PC-3 (cell line): ENCODE data around the gene KCNG1. TPM values are rescaled to one million over a fixed set of nuclear protein-coding genes. Genes with fewer than 3 reads are reported as not detected.

ENCODE experiments used
- ATAC-seq: fragments of 200-7000 bp; cut with Tn5 transposase; 2 replicates; pipeline ENCODE4 v1.9.1; 2020; ENCODE audit warnings: mild to moderate bottlenecking, moderate library complexity
- BruUV-seq: library from RNA; stranded (reverse); fragments of 400-500 nt; replicated peaks from 2 replicates; lab custom pipeline; 2021; lab: Mats Ljungman, UMichigan
- CTCF ChIA-PET: fragments of 300-600 bp; sonication (Branson Sonifier 250); formaldehyde crosslinking; loops from one replicate; lab custom pipeline; 2022; ENCODE audit warnings: antibody characterized with exemption; lab: Charles Lee
- POLR2A ChIA-PET: fragments of 300-600 bp; sonication (Branson Sonifier 250); formaldehyde crosslinking; loops from one replicate; lab custom pipeline; 2022; ENCODE audit warnings: antibody characterized with exemption; ENCODE audit not compliant: unreplicated experiment; lab: Charles Lee
- DNase-seq: peaks from one replicate; pipeline ENCODE4 v3.0.0-alpha.2; 2015
- H2AFZ ChIP-seq: fragments of 300-600 bp; sonication (generic); 2 replicates; pipeline ENCODE4 v1.6.0; 2016; ENCODE audit warnings: antibody characterized with exemption, low read length
- H3F3A ChIP-seq: fragments of 300-600 bp; sonication (generic); one replicate; pipeline ENCODE4 v1.6.0; 2017; ENCODE audit warnings: antibody characterized with exemption, low read length, control low read depth, mild to moderate bottlenecking; ENCODE audit not compliant: unreplicated experiment
- H3K27ac ChIP-seq: fragments of 300-600 bp; sonication (generic); 2 replicates; pipeline ENCODE4 v1.5.1; 2016; ENCODE audit warnings: mild to moderate bottlenecking, low read length
- H3K27me3 ChIP-seq: fragments of 300-600 bp; sonication (generic); 2 replicates; pipeline ENCODE4 v1.6.1; 2016; ENCODE audit warnings: low read length, mixed read lengths
- H3K36me3 ChIP-seq: fragments of 300-600 bp; sonication (generic); 2 replicates; pipeline ENCODE4 v1.6.1; 2016; ENCODE audit warnings: low read depth, mixed run types, low read length, mixed read lengths
- H3K4me1 ChIP-seq: fragments of 300-600 bp; sonication (generic); 2 replicates; pipeline ENCODE4 v1.5.1; 2016; ENCODE audit warnings: low read length; ENCODE audit not compliant: insufficient read depth
- H3K4me2 ChIP-seq: fragments of 300-600 bp; sonication (generic); 2 replicates; pipeline ENCODE4 v1.6.0; 2016; ENCODE audit warnings: low read length
- H3K4me3 ChIP-seq: fragments of 300-600 bp; sonication (generic); 2 replicates; pipeline ENCODE4 v1.5.1; 2016; ENCODE audit warnings: mild to moderate bottlenecking, low read length, mixed read lengths
- H3K79me2 ChIP-seq: fragments of 300-600 bp; sonication (generic); 2 replicates; pipeline ENCODE4 v1.6.1; 2017; ENCODE audit warnings: low read length, mixed read lengths
- H3K9ac ChIP-seq: fragments of 300-600 bp; sonication (generic); 2 replicates; pipeline ENCODE4 v1.6.0; 2016; ENCODE audit warnings: mild to moderate bottlenecking, low read length
- H3K9me2 ChIP-seq: fragments of 300-600 bp; sonication (generic); replicated peaks from 2 replicates; pipeline ENCODE4 v1.6.1; 2016; ENCODE audit warnings: mixed run types, low read length, mixed read lengths
- H3K9me3 ChIP-seq: fragments of 300-600 bp; sonication (generic); 2 replicates; pipeline ENCODE4 v1.6.1; 2016; ENCODE audit warnings: low read length, mixed read lengths
- H4K20me1 ChIP-seq: fragments of 300-600 bp; sonication (generic); 2 replicates; pipeline ENCODE4 v1.6.1; 2016; ENCODE audit warnings: low read length, mixed read lengths
- CTCF ChIP-seq: fragments of 300-600 bp; sonication (generic); conservative IDR thresholded peaks from 2 replicates; pipeline ENCODE4 v1.5.1; 2017; ENCODE audit warnings: antibody characterized with exemption, low read depth, mild to moderate bottlenecking, low read length
- EZH2 ChIP-seq: fragments of 300-600 bp; sonication (generic); IDR thresholded peaks from one replicate; pipeline ENCODE4 v1.6.1; 2017; ENCODE audit warnings: antibody characterized with exemption, mild to moderate bottlenecking, low read length; ENCODE audit not compliant: unreplicated experiment
- EZH2phosphoT487 ChIP-seq: fragments of 300-600 bp; sonication (generic); IDR thresholded peaks from 2 replicates; pipeline ENCODE4 v1.6.1; 2018; ENCODE audit warnings: mild to moderate bottlenecking, antibody characterized with exemption, low read length, borderline replicate concordance
- intact Hi-C: fragments of 100-400 bp; cut with micrococcal nuclease; formaldehyde crosslinking; loops from 2 replicates; pipeline ENCODE4 v1.9.0; 2023
- total RNA-seq: library from RNA; depleted of rRNA; stranded (reverse); fragments of >200 nt; gene quantifications from 2 replicates; pipeline ENCODE4 v1.2.3, GENCODE V29; 2014

Gene KCNG1
- total RNA-seq, 1 experiment from 2014 or later: 61.5 TPM

GRCh38 chr20:51020657-51021056 is 2.2 kb downstream of the KCNG1 start:
- Histone ChIP-seq H3K4me2 (peak overlapping the region; percentile 93; the same call in 1 of the 2 replicates), H3K79me2 (peaks cover 10% of the 10 kb centered on the region), H3K27me3 (no peaks in the 10 kb centered on the region), H3K36me3 (no peaks in the 10 kb centered on the region), H4K20me1 (no peaks in the 10 kb centered on the region), H3K9me3 (no peaks in the 10 kb centered on the region), H3K4me3 (no peak overlapping the region; the same call in 1 of the 2 replicates), H3K9ac (no peak overlapping the region), H3K27ac (no peak overlapping the region), H3F3A (no peaks in the 10 kb centered on the region), H3K9me2 (no peaks in the 10 kb centered on the region), H2AFZ (no peak overlapping the region), H3K4me1 (peaks cover 21% of the 10 kb centered on the region)
- no TSS peak for BruUV-seq
- no peak for TF ChIP-seq EZH2
- no peak for TF ChIP-seq EZH2phosphoT487
- no peak for TF ChIP-seq CTCF
- intact Hi-C loops: loop anchor here (5.0 to 10.0 kb wide), 2 partner anchors 104 to 202 kb away; no protein-coding TSS in a partner anchor
- ChIA-PET CTCF (no interaction called here), POLR2A (no interaction called here)
- no peak for DNase-seq
- ATAC-seq: no peak

DNA sequence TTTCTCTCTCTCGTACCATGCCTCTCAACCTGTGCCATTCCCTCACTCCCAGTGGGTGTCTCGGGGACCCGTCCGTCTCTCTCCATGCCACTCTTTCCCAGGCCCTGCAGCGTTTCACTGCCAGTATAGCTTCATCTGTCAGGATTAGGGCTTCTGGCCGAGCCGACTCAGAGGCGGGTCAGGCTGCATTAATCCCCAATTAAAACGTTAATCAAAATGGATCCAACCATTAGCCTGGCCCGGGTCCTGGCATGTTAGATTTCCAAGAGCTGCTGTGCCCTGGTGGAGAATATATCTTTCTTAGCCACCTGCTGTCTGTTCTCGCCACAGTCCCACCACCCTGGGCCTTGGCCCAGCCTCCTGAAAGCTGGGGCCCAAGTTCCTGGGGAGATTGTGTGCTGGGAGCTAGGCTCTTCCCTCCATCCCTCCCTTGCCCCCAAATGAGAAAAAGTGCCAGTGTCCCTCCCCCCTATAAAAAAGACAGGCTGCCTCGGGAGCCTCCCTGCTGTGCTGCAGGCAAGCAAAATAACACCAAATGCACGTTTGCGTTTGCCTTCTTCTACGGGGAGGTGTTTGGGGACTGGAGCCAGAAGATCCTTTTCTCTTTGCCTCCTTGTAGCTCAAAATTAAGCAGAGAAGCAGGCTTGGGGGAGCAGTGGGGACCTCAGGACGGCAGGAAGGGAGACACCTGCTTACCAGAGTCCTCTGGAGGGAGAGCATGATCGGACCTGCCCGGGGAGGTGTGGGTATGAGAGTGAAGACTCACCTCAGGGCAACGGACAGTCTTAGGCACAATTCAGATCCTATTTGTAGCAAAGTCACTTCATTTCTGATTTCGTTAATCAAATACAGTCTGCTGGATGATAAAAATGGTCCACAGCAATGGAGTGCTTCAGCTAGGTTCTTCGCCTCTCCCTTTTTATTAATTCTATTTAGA is 3.0 kb downstream of the KCNG1 start:
- intact Hi-C loops: loop anchor here (5.0 to 10.0 kb wide), 2 partner anchors 105 to 202 kb away; no protein-coding TSS in a partner anchor
- TF ChIP-seq EZH2phosphoT487 (no peak), EZH2 (no peak), CTCF (no peak)
- H3K9me3 ChIP-seq: no peaks in the 10 kb centered on the region
- no peaks in the 10 kb centered on the region for H3F3A ChIP-seq
- H3K36me3 ChIP-seq: no peaks in the 10 kb centered on the region
- no peaks in the 10 kb centered on the region for H3K27me3 ChIP-seq
- BruUV-seq: no TSS peak
- no peak for DNase-seq
- H3K4me3 ChIP-seq: no peak overlapping the region
- ChIA-PET CTCF (interaction anchor here (0.6 kb wide), 1 partner anchor 21 kb away, joined by 3 read pairs; no protein-coding TSS in a partner anchor), POLR2A (no interaction called here)
- no peak overlapping the region for H3K9ac ChIP-seq
- H3K9me2 ChIP-seq: no peaks in the 10 kb centered on the region
- no peaks in the 10 kb centered on the region for H4K20me1 ChIP-seq
- H2AFZ ChIP-seq: no peak overlapping the region
- H3K4me2 ChIP-seq: no peak overlapping the region
- no peak overlapping the region for H3K27ac ChIP-seq
- peaks cover 10% of the 10 kb centered on the region for H3K79me2 ChIP-seq
- ATAC-seq: no peak
- H3K4me1 ChIP-seq: peaks cover 21% of the 10 kb centered on the region

GRCh38 chr20:51017251-51017650 is 5.7 kb downstream of the KCNG1 start:
- ChIA-PET CTCF (no interaction called here), POLR2A (no interaction called here)
- no peak overlapping the region for H2AFZ ChIP-seq
- no peaks in the 10 kb centered on the region for H3K27me3 ChIP-seq
- no peaks in the 10 kb centered on the region for H4K20me1 ChIP-seq
- H3K36me3 ChIP-seq: no peaks in the 10 kb centered on the region
- ATAC-seq (no peak), DNase-seq (no peak)
- no peaks in the 10 kb centered on the region for H3K9me2 ChIP-seq
- no peak overlapping the region for H3K27ac ChIP-seq
- intact Hi-C loops: no loop called here
- H3F3A ChIP-seq: no peaks in the 10 kb centered on the region
- no peak overlapping the region for H3K9ac ChIP-seq
- H3K79me2 ChIP-seq: peaks cover 6% of the 10 kb centered on the region
- TF ChIP-seq EZH2 (no peak), EZH2phosphoT487 (no peak), CTCF (no peak)
- peaks cover 13% of the 10 kb centered on the region for H3K4me1 ChIP-seq
- BruUV-seq: no TSS peak
- no peak overlapping the region for H3K4me2 ChIP-seq
- no peaks in the 10 kb centered on the region for H3K9me3 ChIP-seq
- no peak overlapping the region for H3K4me3 ChIP-seq
